HepG2 (cell line): ENCODE data around the gene SGSM1. TPM values are rescaled to one million over a fixed set of nuclear protein-coding genes. Genes with fewer than 3 reads are reported as not detected.

Source experiments
- ATAC-seq: fragments of 200-7000 bp; cut with Tn5 transposase; 3 replicates; pipeline ENCODE4 v1.9.1; 2020; ENCODE audit warnings: mild to moderate bottlenecking, moderate library complexity
- BruUV-seq: library from RNA; stranded (reverse); fragments of 400-500 nt; replicated peaks from 2 replicates; lab custom pipeline; 2021; lab: Mats Ljungman, UMichigan
- CTCF ChIA-PET: fragments of 300-600 bp; formaldehyde crosslinking; extraction: SDS; loops from one replicate; lab custom pipeline; 2021; ENCODE audit warnings: low total read pairs, inconsistent platforms, low intra/inter-chr PET ratio; lab: Yijun Ruan, JAX
- POLR2A ChIA-PET: fragments of 350-600 bp; sonication (Branson Sonifier 250); formaldehyde crosslinking; loops from one replicate; lab custom pipeline; 2020; ENCODE audit warnings: antibody characterized with exemption, inconsistent platforms; lab: Yijun Ruan, JAX
- DNase-seq: peaks from one replicate; pipeline ENCODE4 v3.0.0-alpha.2; 2015; ENCODE audit warnings: low spot score
- FAIRE-seq: peaks from 3 replicates; lab custom pipeline; 2011; peaks lifted over from hg19 to GRCh38; lab: Jason Lieb, UNC
- H2AFZ ChIP-seq: one replicate; pipeline ENCODE4 v1.6.1; 2011; ENCODE audit warnings: low read length, inconsistent platforms
- H3K27ac ChIP-seq: fragments of 300-600 bp; 3 replicates; pipeline ENCODE4 v1.8.0; 2011; ENCODE audit warnings: mixed run types, mild to moderate bottlenecking, mixed read lengths, low read length, inconsistent platforms; ENCODE audit not compliant: insufficient read depth; ENCODE audit errors: extremely low read length
- H3K27me3 ChIP-seq, 2 experiments: fragments of 200-600 bp in 1 of 2; 2 replicates in 1 of 2; 3 replicates in 1 of 2; pipeline versions ENCODE4 v1.6.0 to v1.8.0; 2011; ENCODE audit warnings: low read length in 2 of 2, mild to moderate bottlenecking in 2 of 2, moderate library complexity in 2 of 2, inconsistent platforms in 1 of 2; ENCODE audit not compliant: insufficient read depth in 2 of 2, control insufficient read depth in 1 of 2
- H3K36me3 ChIP-seq, 2 experiments: fragments of 200-600 bp in 1 of 2; replicated peaks in 1 of 2; 2 replicates in 1 of 2; 3 replicates in 1 of 2; pipeline versions ENCODE4 v1.5.1 to v1.8.0; 2011; ENCODE audit warnings: low read length in 2 of 2, inconsistent platforms in 1 of 2; ENCODE audit not compliant: insufficient read depth in 2 of 2, control insufficient read depth in 1 of 2
- H3K4me1 ChIP-seq: 2 replicates; pipeline ENCODE4 v1.5.1; 2012; ENCODE audit warnings: low read length, inconsistent platforms; ENCODE audit not compliant: insufficient read depth
- H3K4me2 ChIP-seq: 2 replicates; pipeline ENCODE4 v1.6.0; 2011; ENCODE audit warnings: low read depth, low read length, inconsistent platforms
- H3K4me3 ChIP-seq, 3 experiments: fragments of 200-600 bp in 1 of 3; sonication (generic), shearing (Covaris generic) in 1 of 3; replicated peaks in 1 of 3; 2 replicates each; pipeline ENCODE4 v1.5.1; 2011 to 2016; ENCODE audit warnings: low read length in 3 of 3, inconsistent platforms in 2 of 3, low read depth in 2 of 3, mild to moderate bottlenecking in 2 of 3, control low read depth in 1 of 3, mixed read lengths in 1 of 3; ENCODE audit not compliant: insufficient read depth in 1 of 3
- H3K79me2 ChIP-seq: one replicate; pipeline ENCODE4 v1.6.1; 2011; ENCODE audit warnings: low read length, inconsistent platforms; ENCODE audit not compliant: insufficient read depth
- H3K9ac ChIP-seq: 2 replicates; pipeline ENCODE4 v1.6.0; 2011; ENCODE audit warnings: mild to moderate bottlenecking, low read depth, low read length, inconsistent platforms; ENCODE audit not compliant: insufficient read depth
- H3K9me3 ChIP-seq: 2 replicates; pipeline ENCODE4 v1.5.1; 2012; ENCODE audit warnings: mild to moderate bottlenecking, low read length
- H4K20me1 ChIP-seq: 2 replicates; pipeline ENCODE4 v1.6.0; 2011; ENCODE audit warnings: inconsistent platforms, mild to moderate bottlenecking, low read length, moderate library complexity; ENCODE audit not compliant: insufficient read depth
- NR2F1 ChIP-seq, 2 experiments: fragments of 450-650 bp in 1 of 2; formaldehyde crosslinking in 1 of 2; IDR thresholded peaks; 2 replicates each; pipeline versions ENCODE4 v1.5.0 to v1.6.1; 2016 to 2020; ENCODE audit warnings: mild to moderate bottlenecking in 1 of 2, missing compliant biosample characterization in 1 of 2, missing genetic modification reagents in 1 of 2, moderate library complexity in 1 of 2
- POLR2G ChIP-seq: fragments of 200-400 bp; formaldehyde crosslinking; IDR thresholded peaks from 2 replicates; pipeline ENCODE4 v1.6.1; 2018; ENCODE audit warnings: mild to moderate bottlenecking, low read depth, low read length, moderate library complexity
- ZBTB7B ChIP-seq: sonication (generic); formaldehyde crosslinking; IDR thresholded peaks from 2 replicates; pipeline ENCODE4 v1.4.0; 2020; ENCODE audit warnings: missing genetic modification reagents
- WGBS: methylation state at CpG from one replicate; pipeline ENCODE4 v1.1.6; 2017; ENCODE audit warnings: low lambda C conversion rate; 5-methylcytosine and 5-hydroxymethylcytosine counted together
- in situ Hi-C: cut with HindIII; loops from 2 replicates; pipeline ENCODE4 v1.10.0; 2017; ENCODE audit warnings: low pct_unique_long_range_greater_than_20kb; ENCODE audit not compliant: extremely low pct_ligation_motif_present
- intact Hi-C: fragments of 100-400 bp; cut with micrococcal nuclease; formaldehyde crosslinking; loops from one replicate; pipeline ENCODE4 v1.10.0; 2022; ENCODE audit not compliant: unreplicated experiment
- polyA plus RNA-seq, 8 experiments: library from polyadenylated mRNA; depleted of rRNA in 3 of 8; stranded (reverse) in 7 of 8; unstranded in 1 of 8; fragments of >200 nt; fragmentation: Illumina TruSeq in 4 of 8; extraction: Trizol in 4 of 8; gene quantifications; 2 replicates each; pipeline versions ENCODE4 v1.2.1 to v1.2.3, GENCODE V29; 2011 to 2016; ENCODE audit warnings: low read depth in 4 of 8, missing spikeins in 1 of 8, mixed read lengths in 1 of 8; ENCODE audit not compliant: insufficient read depth in 1 of 8
- total RNA-seq, 5 experiments: library from RNA; depleted of rRNA; stranded (reverse); fragments of >200 nt; fragmentation: Illumina TruSeq; extraction: Trizol; gene quantifications; 2 replicates each; pipeline ENCODE4 v1.2.3, GENCODE V29; 2016; ENCODE audit warnings: low read depth in 1 of 5
- TF ChIP-seq, protein P1 (sequence below), 2 experiments: sonication (generic) in 1 of 2; formaldehyde crosslinking in 1 of 2; IDR thresholded peaks; 2 replicates each; pipeline versions ENCODE4 v1.4.0 to v1.6.1; 2016 to 2020; ENCODE audit warnings: borderline replicate concordance in 1 of 2, low read depth in 1 of 2, mild to moderate bottlenecking in 1 of 2, missing genetic modification reagents in 1 of 2

Gene SGSM1
- total and polyA plus RNA-seq, 2 of the 13 experiments (the other 11 are each of a cell fraction or from before 2014, with no cell fraction given) = 0.07 TPM; not detected in 1

DNA sequence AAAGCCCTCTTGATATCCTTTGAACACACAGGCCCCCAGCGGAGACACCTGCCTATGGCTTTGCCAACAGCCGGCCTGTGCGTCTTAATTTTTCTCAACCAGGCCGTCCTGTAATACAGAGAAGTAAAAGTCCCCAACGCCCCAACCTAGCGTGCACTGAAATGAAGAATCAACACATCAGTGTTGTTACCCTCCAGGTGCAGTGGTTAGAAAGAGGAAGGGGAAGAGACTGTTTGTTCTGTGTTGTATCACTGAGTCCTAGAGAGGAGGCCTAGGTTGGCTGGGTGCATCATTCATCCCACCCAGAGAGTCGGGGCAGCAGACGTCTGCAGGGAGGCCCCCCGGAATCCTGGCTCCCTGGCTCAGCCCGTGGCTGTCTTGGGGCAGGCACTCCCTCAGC is 25.7 kb downstream of the SGSM1 start:
- 46% methylated on average over 7 of the region's 10 CpGs for WGBS
- FAIRE-seq = no peak
- in situ Hi-C loops = no loop called here
- ChIA-PET POLR2A (no interaction called here), CTCF (no interaction called here)
- Histone ChIP-seq H3K79me2 (no peaks in the 10 kb centered on the region), H2AFZ (no peak overlapping the region), H4K20me1 (no peaks in the 10 kb centered on the region), H3K27ac (no peak overlapping the region), H3K9ac (no peak overlapping the region), H3K4me2 (no peak overlapping the region), H3K4me3 (no peak overlapping the region), H3K36me3 (no peaks in the 10 kb centered on the region), H3K27me3 (peaks cover 3 to 25% of the 10 kb centered on the region in 2 experiments; a peak in 4 of 5 replicates), H3K4me1 (peaks cover 12% of the 10 kb centered on the region), H3K9me3 (0 out of 2 replicates have a peak, but pooled peaks cover 3% of the 10 kb centered on the region)
- DNase-seq = no peak
- ATAC-seq = no peak
- TF ChIP-seq POLR2G (no peak), ZBTB7B (CRISPR knock-in tag) (no peak), NR2F1 (CRISPR knock-in tag; IDR thresholded peaks at IDR 0.05) (no peak)
- TF ChIP-seq, protein P1, sequence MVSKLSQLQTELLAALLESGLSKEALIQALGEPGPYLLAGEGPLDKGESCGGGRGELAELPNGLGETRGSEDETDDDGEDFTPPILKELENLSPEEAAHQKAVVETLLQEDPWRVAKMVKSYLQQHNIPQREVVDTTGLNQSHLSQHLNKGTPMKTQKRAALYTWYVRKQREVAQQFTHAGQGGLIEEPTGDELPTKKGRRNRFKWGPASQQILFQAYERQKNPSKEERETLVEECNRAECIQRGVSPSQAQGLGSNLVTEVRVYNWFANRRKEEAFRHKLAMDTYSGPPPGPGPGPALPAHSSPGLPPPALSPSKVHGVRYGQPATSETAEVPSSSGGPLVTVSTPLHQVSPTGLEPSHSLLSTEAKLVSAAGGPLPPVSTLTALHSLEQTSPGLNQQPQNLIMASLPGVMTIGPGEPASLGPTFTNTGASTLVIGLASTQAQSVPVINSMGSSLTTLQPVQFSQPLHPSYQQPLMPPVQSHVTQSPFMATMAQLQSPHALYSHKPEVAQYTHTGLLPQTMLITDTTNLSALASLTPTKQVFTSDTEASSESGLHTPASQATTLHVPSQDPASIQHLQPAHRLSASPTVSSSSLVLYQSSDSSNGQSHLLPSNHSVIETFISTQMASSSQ (IDR thresholded peaks at IDR 0.05; ENCODE audit: low read depth) = no peak
- TF ChIP-seq, protein P1 (CRISPR knock-in tag; IDR thresholded peaks at IDR 0.05; ENCODE audit: borderline replicate concordance) = no peak
- BruUV-seq = no TSS peak
- intact Hi-C loops = no loop called here
